ENCODE data around the gene ENTREP1.
"Not testable (repeated sequence)": the region's sequence is repeated elsewhere in the genome, so short reads cannot be mapped to it uniquely, and the experiment has no call there.

- TF ChIP-seq TAF1 (IDR thresholded peaks at IDR 0.05; ENCODE audit: borderline replicate concordance, low read depth, low read length); POLR2A (IDR thresholded peaks at IDR 0.05; ENCODE audit: low read depth, low read length); POLR2AphosphoS5 (IDR thresholded peaks at IDR 0.05; ENCODE audit: low read depth, low read length): not testable (repeated sequence)
Measured at GRCh38 chr9:69439654-69440053, 114.6 kb downstream of the ENTREP1 start.

All from GM12892 (cell line).